ENCODE measurements around the gene FXYD5.

Gene FXYD5

GRCh38 chr19:35207391-35207871 lies 52.9 kb downstream of the FXYD5 start:
- no peaks in the 10 kb centered on the region for H3K27me3 ChIP-seq (ENCODE audit: insufficient read depth, low read length)
- no peak overlapping the region for H3K4me3 ChIP-seq (ENCODE audit: low read depth, low read length, poor library complexity, severe bottlenecking)
- TF ChIP-seq CTCF (IDR thresholded peaks at IDR 0.05; ENCODE audit: low read length) (no peak), EZH2 (IDR thresholded peaks at IDR 0.05; ENCODE audit: borderline replicate concordance, low read length) (no peak)
- H3F3A ChIP-seq (ENCODE audit: insufficient read depth, low read length), result peaks cover 14% of the 10 kb centered on the region
- H3K79me2 ChIP-seq (ENCODE audit: insufficient read depth, low read length), result no peaks in the 10 kb centered on the region
- H3K9me3 ChIP-seq (ENCODE audit: low read length), result no peaks in the 10 kb centered on the region
- H3K4me2 ChIP-seq (ENCODE audit: low read length), result no peak overlapping the region
- H3K4me1 ChIP-seq (ENCODE audit: insufficient read depth, low read length, severe bottlenecking), result peaks cover 80% of the 10 kb centered on the region
- peak overlapping the region; percentile 9; the same call in 1 of the 2 replicates for H3K9ac ChIP-seq (ENCODE audit: low read length)
- no peaks in the 10 kb centered on the region for H4K20me1 ChIP-seq (ENCODE audit: insufficient read depth, low read length)
- no peaks in the 10 kb centered on the region for H3K36me3 ChIP-seq (ENCODE audit: insufficient read depth, low read length)
- peak overlapping the region; percentile 98 for H3K27ac ChIP-seq (ENCODE audit: low read depth, low read length, poor library complexity, severe bottlenecking)
- H2AFZ ChIP-seq (ENCODE audit: low read length), result no peak overlapping the region
- no peaks in the 10 kb centered on the region for H3K9me2 ChIP-seq (ENCODE audit: low read depth, low read length)

- Histone ChIP-seq H3K9me3 (ENCODE audit: low read length) (no peaks in the 10 kb centered on the region), H3K4me3 (ENCODE audit: low read depth, low read length, poor library complexity, severe bottlenecking) (no peak overlapping the region), H2AFZ (ENCODE audit: low read length) (peak overlapping the region; percentile 31; the same call in 1 of the 2 replicates), H3K27ac (ENCODE audit: low read depth, low read length, poor library complexity, severe bottlenecking) (peak overlapping the region; percentile 98), H4K20me1 (ENCODE audit: insufficient read depth, low read length) (no peaks in the 10 kb centered on the region), H3F3A (ENCODE audit: insufficient read depth, low read length) (peaks cover 14% of the 10 kb centered on the region), H3K4me2 (ENCODE audit: low read length) (peak overlapping the region; percentile 7; the same call in 1 of the 2 replicates), H3K4me1 (ENCODE audit: insufficient read depth, low read length, severe bottlenecking) (peaks cover 87% of the 10 kb centered on the region), H3K79me2 (ENCODE audit: insufficient read depth, low read length) (no peaks in the 10 kb centered on the region), H3K27me3 (ENCODE audit: insufficient read depth, low read length) (no peaks in the 10 kb centered on the region), H3K9ac (ENCODE audit: low read length) (no peak overlapping the region; the same call in 1 of the 2 replicates), H3K9me2 (ENCODE audit: low read depth, low read length) (no peaks in the 10 kb centered on the region), H3K36me3 (ENCODE audit: insufficient read depth, low read length) (no peaks in the 10 kb centered on the region)
- TF ChIP-seq CTCF (IDR thresholded peaks at IDR 0.05; ENCODE audit: low read length), result no peak
- no peak for TF ChIP-seq EZH2 (IDR thresholded peaks at IDR 0.05; ENCODE audit: borderline replicate concordance, low read length)
Measured at GRCh38 chr19:35208121-35208520, 53.6 kb downstream of the FXYD5 start.

- H3K9ac ChIP-seq (ENCODE audit: low read length), result no peak overlapping the region; the same call in 1 of the 2 replicates
- H2AFZ ChIP-seq (ENCODE audit: low read length), result no peak overlapping the region
- no peak overlapping the region for H3K4me2 ChIP-seq (ENCODE audit: low read length)
- TF ChIP-seq CTCF (IDR thresholded peaks at IDR 0.05; ENCODE audit: low read length), result no peak
- no peak for TF ChIP-seq EZH2 (IDR thresholded peaks at IDR 0.05; ENCODE audit: borderline replicate concordance, low read length)
- H3K9me3 ChIP-seq (ENCODE audit: low read length), result no peaks in the 10 kb centered on the region
- H3K4me3 ChIP-seq (ENCODE audit: low read depth, low read length, poor library complexity, severe bottlenecking), result no peak overlapping the region
- no peaks in the 10 kb centered on the region for H3K9me2 ChIP-seq (ENCODE audit: low read depth, low read length)
- H4K20me1 ChIP-seq (ENCODE audit: insufficient read depth, low read length), result no peaks in the 10 kb centered on the region
- peaks cover 88% of the 10 kb centered on the region for H3K4me1 ChIP-seq (ENCODE audit: insufficient read depth, low read length, severe bottlenecking)
- H3K27ac ChIP-seq (ENCODE audit: low read depth, low read length, poor library complexity, severe bottlenecking), result peak overlapping the region; percentile 99
- H3K79me2 ChIP-seq (ENCODE audit: insufficient read depth, low read length), result no peaks in the 10 kb centered on the region
- H3K36me3 ChIP-seq (ENCODE audit: insufficient read depth, low read length), result no peaks in the 10 kb centered on the region
- peaks cover 14% of the 10 kb centered on the region for H3F3A ChIP-seq (ENCODE audit: insufficient read depth, low read length)
- H3K27me3 ChIP-seq (ENCODE audit: insufficient read depth, low read length), result no peaks in the 10 kb centered on the region
Measured at GRCh38 chr19:35209646-35210045, 55.1 kb downstream of the FXYD5 start.

All from OCI-LY1 (cell line).